Measurements from ENCODE around the gene FTCDNL1.

DNA sequence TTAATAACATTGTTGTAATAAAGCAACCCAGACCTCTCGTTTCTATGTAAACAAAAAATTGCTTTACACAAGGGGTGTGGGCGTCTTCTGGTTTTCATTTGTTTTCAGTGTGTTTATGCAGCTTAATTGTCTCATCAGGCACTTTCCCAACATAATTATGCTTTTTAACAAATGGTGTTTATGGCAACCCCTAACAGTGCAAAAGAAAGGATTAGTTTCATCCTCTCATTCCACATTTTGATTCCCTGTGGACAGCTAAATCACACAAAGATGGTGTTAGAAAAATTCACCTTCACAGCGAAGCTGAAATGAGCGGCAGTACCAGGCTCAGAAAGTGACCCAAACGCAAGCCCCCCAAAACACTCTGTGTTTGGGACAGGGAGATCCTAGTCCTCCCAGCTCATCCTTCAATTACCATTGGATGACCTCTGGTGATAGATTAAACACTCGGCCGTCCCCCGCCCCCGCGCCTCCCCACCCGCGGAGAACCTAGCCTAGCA, 724 bp downstream of the FTCDNL1 start:
- TF ChIP-seq, protein P1, sequence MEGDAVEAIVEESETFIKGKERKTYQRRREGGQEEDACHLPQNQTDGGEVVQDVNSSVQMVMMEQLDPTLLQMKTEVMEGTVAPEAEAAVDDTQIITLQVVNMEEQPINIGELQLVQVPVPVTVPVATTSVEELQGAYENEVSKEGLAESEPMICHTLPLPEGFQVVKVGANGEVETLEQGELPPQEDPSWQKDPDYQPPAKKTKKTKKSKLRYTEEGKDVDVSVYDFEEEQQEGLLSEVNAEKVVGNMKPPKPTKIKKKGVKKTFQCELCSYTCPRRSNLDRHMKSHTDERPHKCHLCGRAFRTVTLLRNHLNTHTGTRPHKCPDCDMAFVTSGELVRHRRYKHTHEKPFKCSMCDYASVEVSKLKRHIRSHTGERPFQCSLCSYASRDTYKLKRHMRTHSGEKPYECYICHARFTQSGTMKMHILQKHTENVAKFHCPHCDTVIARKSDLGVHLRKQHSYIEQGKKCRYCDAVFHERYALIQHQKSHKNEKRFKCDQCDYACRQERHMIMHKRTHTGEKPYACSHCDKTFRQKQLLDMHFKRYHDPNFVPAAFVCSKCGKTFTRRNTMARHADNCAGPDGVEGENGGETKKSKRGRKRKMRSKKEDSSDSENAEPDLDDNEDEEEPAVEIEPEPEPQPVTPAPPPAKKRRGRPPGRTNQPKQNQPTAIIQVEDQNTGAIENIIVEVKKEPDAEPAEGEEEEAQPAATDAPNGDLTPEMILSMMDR (IDR thresholded peaks at IDR 0.05; ENCODE audit: low read length): no peak
- TF ChIP-seq EZH2 (optimal IDR thresholded peaks at IDR 0.05; ENCODE audit: low read depth, low read length): no peak
